Effector memory CD4-positive, alpha-beta T cell (primary cell): Measurements from ENCODE around the gene AHCYL1.
A peak's percentile ranks its signal among the peaks of the same experiment; 100 is the strongest.

Experiments used
- DNase-seq, 3 donors: peaks; one replicate each; pipeline ENCODE4 v3.0.0-alpha.2; 2020
- H3K27ac ChIP-seq: 2 replicates; pipeline ENCODE4 v1.7.0; 2013; ENCODE audit warnings: mild to moderate bottlenecking, low read length, moderate library complexity; ENCODE audit not compliant: insufficient read depth, poor library complexity, severe bottlenecking
- H3K27me3 ChIP-seq: replicated peaks from 2 replicates; pipeline ENCODE4 v1.7.0; 2013; ENCODE audit warnings: mild to moderate bottlenecking, low read length; ENCODE audit not compliant: insufficient read depth, control insufficient read depth, poor library complexity, severe bottlenecking
- H3K36me3 ChIP-seq: 2 replicates; pipeline ENCODE4 v1.7.0; 2013; ENCODE audit warnings: mild to moderate bottlenecking, low read length, moderate library complexity; ENCODE audit not compliant: control insufficient read depth, insufficient read depth
- H3K4me1 ChIP-seq: 2 replicates; pipeline ENCODE4 v1.7.0; 2013; ENCODE audit warnings: low read length, mild to moderate bottlenecking; ENCODE audit not compliant: control insufficient read depth, insufficient read depth, poor library complexity, severe bottlenecking
- H3K4me3 ChIP-seq: 2 replicates; pipeline ENCODE4 v1.7.0; 2013; ENCODE audit warnings: low read length, low read depth, mild to moderate bottlenecking; ENCODE audit not compliant: insufficient read depth, poor library complexity, severe bottlenecking
- H3K9me3 ChIP-seq: 2 replicates; pipeline ENCODE4 v1.7.0; 2013; ENCODE audit warnings: mild to moderate bottlenecking, low read length, moderate library complexity; ENCODE audit not compliant: control insufficient read depth

AHCYL1 gene

DNA sequence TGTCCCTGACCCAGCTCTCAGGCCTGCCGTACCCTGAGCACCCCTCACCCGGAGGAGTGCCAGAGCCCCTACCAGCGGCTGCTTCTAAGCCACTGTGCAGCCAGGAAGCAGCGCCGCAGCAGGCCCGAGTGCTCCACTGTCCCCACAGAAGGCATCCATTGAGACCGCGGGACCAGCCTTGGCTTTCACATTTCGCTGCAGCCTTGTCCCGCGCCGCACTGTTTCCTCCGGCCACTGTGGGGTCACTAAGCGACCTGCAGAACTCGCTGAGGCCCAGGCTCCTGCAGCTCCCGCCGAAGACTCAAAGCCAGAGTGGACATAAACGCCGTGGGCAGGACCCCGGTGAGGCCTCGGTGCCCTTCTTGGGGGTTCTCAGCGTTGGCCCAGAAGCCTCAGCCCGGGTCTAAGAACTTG, 82.9 kb downstream of the AHCYL1 start:
- Histone ChIP-seq H3K4me3 (no peak overlapping the region), H3K27ac (no peak overlapping the region), H3K4me1 (peaks cover 31% of the 10 kb centered on the region), H3K36me3 (no peaks in the 10 kb centered on the region), H3K27me3 (peaks cover 41% of the 10 kb centered on the region), H3K9me3 (no peaks in the 10 kb centered on the region)
- DNase-seq = no peak

DNA sequence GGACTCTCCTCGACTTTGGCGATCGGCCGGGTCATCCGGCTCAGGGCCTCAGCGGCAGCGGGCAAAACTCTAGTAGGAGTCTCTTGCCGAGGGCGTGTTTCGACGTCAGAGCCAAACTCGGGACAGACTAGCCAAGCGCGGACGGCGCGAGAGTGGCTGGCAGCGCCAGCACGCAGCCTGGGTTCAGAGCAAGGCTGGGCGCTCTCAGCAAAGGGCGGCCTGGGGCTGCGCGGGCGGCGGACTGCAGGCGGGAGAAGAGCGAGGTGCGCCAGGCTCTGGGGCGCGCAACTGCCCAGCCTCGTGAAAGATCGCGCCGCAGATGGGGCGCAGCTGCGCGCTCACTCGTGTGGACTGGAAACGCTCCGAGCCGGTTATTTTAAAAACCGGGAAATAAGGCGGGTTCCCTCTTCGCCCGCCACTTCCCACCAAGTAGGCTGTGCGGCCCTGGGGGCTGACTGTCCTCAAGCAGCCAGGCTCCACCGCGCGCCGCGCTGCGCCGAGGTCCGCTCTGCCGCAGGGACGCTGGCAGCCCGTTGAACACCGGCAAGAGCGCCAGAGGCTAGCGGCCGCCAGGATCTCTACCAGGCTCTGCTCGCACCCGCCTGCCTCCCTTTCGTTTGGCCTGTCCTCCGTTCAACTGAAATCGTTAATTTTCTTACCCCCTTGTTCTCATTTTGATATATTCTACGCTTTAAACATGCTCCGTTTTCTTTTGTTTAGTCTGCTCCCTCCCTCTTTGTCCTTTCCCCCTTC, 83.5 kb downstream of the AHCYL1 start:
- Histone ChIP-seq H3K36me3 (no peaks in the 10 kb centered on the region), H3K9me3 (no peaks in the 10 kb centered on the region), H3K4me1 (peaks cover 31% of the 10 kb centered on the region), H3K27me3 (peaks cover 41% of the 10 kb centered on the region), H3K4me3 (no peak overlapping the region), H3K27ac (no peak overlapping the region)
- DNase-seq = no peak

DNA sequence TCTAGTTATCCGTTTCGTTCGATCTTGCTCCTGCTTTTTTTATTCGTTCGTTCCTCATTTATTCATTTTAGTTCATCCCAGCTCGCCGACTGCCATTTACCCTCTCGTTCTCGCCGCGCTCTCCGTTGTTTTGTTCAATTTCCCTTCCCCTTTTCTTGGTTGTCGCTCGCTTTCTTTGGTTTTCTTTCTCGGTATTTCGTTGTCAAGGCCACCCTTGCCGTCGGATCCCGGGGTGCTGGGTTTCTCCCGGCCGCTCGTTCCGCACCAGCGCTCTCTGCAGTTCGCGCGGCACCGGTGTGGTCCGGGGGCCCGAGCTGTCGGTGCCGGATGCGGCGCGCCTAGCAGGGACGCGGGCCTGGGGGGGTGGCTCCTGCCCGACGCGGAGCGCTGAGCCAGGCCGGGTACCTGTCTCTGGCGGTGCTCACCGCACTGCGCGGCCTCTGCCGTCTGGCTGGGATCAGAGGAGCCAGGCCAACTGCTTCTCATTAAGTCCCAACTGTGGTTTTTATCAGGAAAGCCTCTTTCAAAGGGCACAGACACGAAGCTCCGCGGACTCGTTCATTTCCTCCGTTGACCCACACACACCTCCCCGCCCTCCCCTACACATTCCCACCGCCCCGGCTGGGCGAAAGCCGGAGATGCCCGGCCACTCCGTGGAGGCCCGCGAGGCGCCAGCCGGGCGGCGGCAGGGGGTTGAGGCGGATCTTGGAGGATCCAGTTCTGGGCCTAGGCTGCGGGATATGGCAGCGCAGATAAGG, 84.3 kb downstream of the AHCYL1 start:
- Histone ChIP-seq H3K27ac (no peak overlapping the region), H3K4me3 (peak overlapping the region; percentile 35), H3K36me3 (no peaks in the 10 kb centered on the region), H3K4me1 (peaks cover 31% of the 10 kb centered on the region), H3K9me3 (no peaks in the 10 kb centered on the region), H3K27me3 (peaks cover 41% of the 10 kb centered on the region)
- no peak for DNase-seq

DNA sequence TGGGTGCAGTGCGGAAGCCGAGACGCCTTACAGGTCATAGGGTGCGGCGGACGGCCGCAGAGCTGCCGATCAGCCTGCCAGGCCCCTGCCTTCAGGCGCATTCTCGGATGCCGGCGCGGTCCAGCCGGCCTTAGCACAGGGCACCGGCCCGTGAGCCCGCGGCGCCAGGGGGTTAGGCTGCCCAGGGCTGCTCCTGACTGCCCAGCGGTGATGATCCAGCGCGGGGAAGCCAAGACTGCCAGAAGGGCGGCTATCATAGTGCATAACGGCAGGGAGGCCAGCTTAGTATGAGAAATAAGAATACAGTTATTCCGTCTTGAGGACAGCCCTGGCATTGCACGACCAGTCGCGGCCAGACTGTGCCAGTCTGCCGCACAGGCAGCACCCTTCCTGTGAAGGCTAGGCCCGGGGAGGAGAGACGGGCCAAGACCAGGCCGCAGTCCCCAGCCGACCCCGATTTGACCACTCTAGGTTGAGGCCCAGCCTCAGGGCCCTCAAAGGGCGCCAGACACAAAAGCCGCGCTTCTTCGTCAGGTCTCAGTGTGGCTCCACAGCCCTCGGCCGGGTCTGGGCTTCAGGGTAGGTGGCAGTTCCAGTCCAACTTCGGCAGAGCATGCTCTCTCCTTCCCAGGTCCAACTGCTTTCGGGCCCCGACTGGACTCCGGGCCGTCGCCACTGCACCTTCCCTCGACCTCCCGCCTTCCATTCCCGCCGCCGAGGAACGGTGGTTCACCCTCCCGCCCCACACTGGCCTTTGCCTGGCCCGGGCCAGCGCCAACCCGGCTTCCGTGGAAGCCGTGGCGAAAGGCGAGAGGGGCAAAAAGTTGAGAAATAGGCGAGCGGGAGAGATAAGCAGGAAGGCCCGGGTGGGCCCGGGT, 85.1 kb downstream of the AHCYL1 start:
- H3K27ac ChIP-seq = no peak overlapping the region
- H3K36me3 ChIP-seq = no peaks in the 10 kb centered on the region
- H3K4me3 ChIP-seq = peak overlapping the region; percentile 35
- peaks cover 41% of the 10 kb centered on the region for H3K27me3 ChIP-seq
- H3K9me3 ChIP-seq = no peaks in the 10 kb centered on the region
- H3K4me1 ChIP-seq = peaks cover 31% of the 10 kb centered on the region
- DNase-seq = no peak

DNA sequence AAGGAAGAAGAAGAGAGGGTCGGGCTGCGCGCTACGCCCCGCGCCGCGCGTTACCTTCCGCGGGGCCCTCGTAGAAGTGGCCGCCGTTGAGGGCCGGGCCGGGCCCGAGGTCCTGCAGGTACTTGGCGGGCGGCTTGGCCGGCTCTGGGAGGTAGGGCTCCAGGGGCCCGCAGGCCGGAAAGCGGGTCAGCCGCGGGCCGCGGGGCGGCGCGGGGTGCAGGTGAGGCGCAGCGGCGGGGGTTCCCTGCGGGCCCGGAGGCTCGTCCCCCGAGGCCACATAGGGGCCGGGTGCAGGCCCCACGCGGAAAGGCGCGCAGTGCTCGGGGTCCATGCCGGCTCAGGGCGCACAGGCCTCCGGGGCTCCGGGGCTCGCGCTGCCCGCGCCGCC, 85.7 kb downstream of the AHCYL1 start:
- H3K27me3 ChIP-seq = peaks cover 41% of the 10 kb centered on the region
- no peaks in the 10 kb centered on the region for H3K9me3 ChIP-seq
- DNase-seq = no peak
- peaks cover 31% of the 10 kb centered on the region for H3K4me1 ChIP-seq
- H3K36me3 ChIP-seq = no peaks in the 10 kb centered on the region
- H3K4me3 ChIP-seq = no peak overlapping the region
- no peak overlapping the region for H3K27ac ChIP-seq

DNA sequence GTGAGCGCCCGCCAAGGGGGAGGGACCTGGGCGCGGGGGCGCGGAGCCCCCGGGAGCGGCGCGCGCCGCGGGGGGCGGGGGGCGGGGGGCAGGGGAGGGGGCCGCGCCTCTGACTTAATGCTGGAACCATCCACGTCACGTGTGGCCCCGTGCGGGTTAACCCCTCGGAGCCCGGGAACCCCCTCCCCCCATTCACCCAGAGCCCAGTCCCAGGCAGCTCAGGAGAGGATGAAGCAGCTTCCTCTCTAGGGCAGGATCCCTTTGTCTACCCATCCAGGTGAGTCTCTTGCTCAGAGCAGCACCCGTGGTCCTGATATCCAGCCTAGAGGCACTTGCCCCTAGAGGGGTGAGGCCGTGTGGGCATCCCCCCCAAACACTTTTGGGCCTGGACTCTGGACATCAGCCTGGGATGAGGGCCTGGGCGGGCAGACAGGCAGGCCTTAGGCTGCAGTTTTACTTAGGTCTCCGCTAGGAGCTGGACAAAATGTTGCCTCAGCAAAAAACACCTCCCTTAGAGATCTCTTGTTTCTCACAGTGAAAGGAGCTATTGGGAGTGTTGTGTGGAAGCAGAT, 86.2 kb downstream of the AHCYL1 start, which contains the start of gene ALX3:
Gene ALX3 (minus strand): TSS at position 2 of the 572 bp plus-strand sequence. CDS start 60 bp downstream, outside the sequence.
- Histone ChIP-seq H3K27me3 (peaks cover 41% of the 10 kb centered on the region), H3K27ac (no peak within 1 kb of the TSS), H3K9me3 (no peaks in the 10 kb centered on the region), H3K4me3 (peak within 1 kb of the TSS; percentile 35), H3K4me1 (peaks cover 31% of the 10 kb centered on the region), H3K36me3 (no peaks in the 10 kb centered on the region)
- DNase-seq = no peak
